BJ (cell line): ENCODE measurements around the gene CA5A. TPM values are rescaled to one million over a fixed set of nuclear protein-coding genes. Genes with fewer than 3 reads are reported as not detected.

Experiments
- CTCF ChIA-PET: fragments of 350-600 bp; formaldehyde crosslinking; extraction: SDS; loops from one replicate; lab custom pipeline; 2021; ENCODE audit warnings: antibody characterized with exemption, inconsistent platforms; lab: Yijun Ruan, JAX
- POLR2A ChIA-PET: fragments of 300-600 bp; sonication (Branson Sonifier 250); formaldehyde crosslinking; extraction: SDS; loops from one replicate; lab custom pipeline; 2021; ENCODE audit warnings: antibody characterized with exemption; lab: Charles Lee
- DNase-seq: peaks from one replicate; pipeline ENCODE4 v3.0.0-alpha.2; 2011; ENCODE audit warnings: low read depth
- H3K27me3 ChIP-seq: 2 replicates; pipeline ENCODE4 v1.6.0; 2011; ENCODE audit warnings: low read length; ENCODE audit not compliant: control insufficient read depth, insufficient read depth
- H3K36me3 ChIP-seq: 2 replicates; pipeline ENCODE4 v1.5.1; 2011; ENCODE audit warnings: low read length; ENCODE audit not compliant: control insufficient read depth, insufficient read depth
- H3K4me3 ChIP-seq: 2 replicates; pipeline ENCODE4 v1.5.1; 2011; ENCODE audit warnings: low read depth, mild to moderate bottlenecking, control low read depth, low read length
- CTCF ChIP-seq: IDR thresholded peaks from 2 replicates; pipeline ENCODE4 v1.5.1; 2011; ENCODE audit warnings: low read depth, mild to moderate bottlenecking, control low read depth, inconsistent platforms, low read length, moderate library complexity; ENCODE audit not compliant: insufficient read depth
- polyA plus RNA-seq: library from polyadenylated mRNA; depleted of rRNA; stranded (reverse); fragments of >200 nt; gene quantifications from 2 replicates; pipeline ENCODE4 v1.2.3, GENCODE V29; 2011

CA5A gene
- polyA plus RNA-seq, 1 experiment, result not detected

GRCh38 chr16:87961623-87962022, 25.3 kb upstream of the CA5A start:
- no peak for DNase-seq
- no peak for TF ChIP-seq CTCF
- Histone ChIP-seq H3K36me3 (no peaks in the 10 kb centered on the region), H3K4me3 (no peak overlapping the region), H3K27me3 (no peaks in the 10 kb centered on the region)
- CTCF ChIA-PET, result no interaction called here
- POLR2A ChIA-PET, result no interaction called here

- no peak for TF ChIP-seq CTCF
- CTCF ChIA-PET, result no interaction called here
- no peaks in the 10 kb centered on the region for H3K36me3 ChIP-seq
- H3K27me3 ChIP-seq, result no peaks in the 10 kb centered on the region
- no peak for DNase-seq
- H3K4me3 ChIP-seq, result no peak overlapping the region
- POLR2A ChIA-PET, result no interaction called here
Measured at GRCh38 chr16:87960852-87961251, 24.5 kb upstream of the CA5A start.

- no peaks in the 10 kb centered on the region for H3K36me3 ChIP-seq
- DNase-seq, result no peak
- no peak overlapping the region for H3K4me3 ChIP-seq
- no peaks in the 10 kb centered on the region for H3K27me3 ChIP-seq
- POLR2A ChIA-PET, result no interaction called here
- TF ChIP-seq CTCF, result no peak
- CTCF ChIA-PET, result no interaction called here
Measured at GRCh38 chr16:87960296-87960695, 24.0 kb upstream of the CA5A start.

GRCh38 chr16:87959391-87959990, 23.2 kb upstream of the CA5A start:
- no peak for DNase-seq
- Histone ChIP-seq H3K4me3 (no peak overlapping the region), H3K36me3 (peaks cover 1% of the 10 kb centered on the region; the same call in 1 of the 2 replicates), H3K27me3 (no peaks in the 10 kb centered on the region)
- ChIA-PET CTCF (interaction anchor here (0.6 kb wide), 1 partner anchor 210 kb away, joined by 3 read pairs; no protein-coding TSS in a partner anchor), POLR2A (no interaction called here)
- no peak for TF ChIP-seq CTCF

GRCh38 chr16:87958632-87959031, 22.3 kb upstream of the CA5A start:
- CTCF ChIA-PET, result no interaction called here
- no peaks in the 10 kb centered on the region for H3K27me3 ChIP-seq
- POLR2A ChIA-PET, result no interaction called here
- H3K4me3 ChIP-seq, result no peak overlapping the region
- DNase-seq, result no peak
- H3K36me3 ChIP-seq, result peaks cover 1% of the 10 kb centered on the region; the same call in 1 of the 2 replicates
- TF ChIP-seq CTCF, result no peak
